HG03025 (cell line): ENCODE results near the gene DCHS2.
"Not testable (repeated sequence)": the region's sequence is repeated elsewhere in the genome, so short reads cannot be mapped to it uniquely, and the experiment has no call there.

Experiments
- ATAC-seq: cut with Tn5 transposase; IDR thresholded peaks from one replicate; pipeline ENCODE4 v1.9.1; 2021; ENCODE audit warnings: mild to moderate bottlenecking, moderate library complexity; ENCODE audit not compliant: unreplicated experiment, low FRiP score

DCHS2 gene

DNA sequence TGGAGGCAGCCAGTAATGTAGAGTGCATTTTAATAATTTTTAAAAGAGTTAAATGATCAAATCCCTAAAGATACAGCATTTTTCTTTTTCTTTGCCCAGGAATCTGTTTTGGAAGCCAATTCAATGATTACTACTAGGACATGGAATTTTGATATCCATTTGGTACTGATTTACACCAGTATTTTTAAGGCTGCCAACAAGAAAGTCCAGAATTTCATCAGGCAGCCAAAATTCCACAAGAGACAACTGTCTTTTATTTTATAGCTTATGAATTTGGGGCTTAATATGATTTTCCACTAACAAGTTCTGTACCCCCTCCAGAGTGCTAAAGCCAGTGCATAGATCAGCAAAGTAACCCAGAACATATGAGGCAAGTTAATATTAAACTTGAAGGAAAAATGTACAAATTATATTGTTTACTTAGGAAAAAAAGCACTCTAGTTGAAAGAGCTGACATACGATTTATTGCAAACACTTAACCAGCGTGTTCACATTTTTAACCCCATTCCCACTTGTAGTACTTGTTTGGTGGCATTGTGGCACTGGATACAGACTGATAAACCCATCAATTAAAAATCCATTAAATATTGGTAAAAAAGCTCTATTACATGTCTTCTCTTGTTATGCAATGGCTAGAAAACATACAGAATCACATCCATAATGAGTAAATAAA, 259.7 kb downstream of the DCHS2 start:
- ATAC-seq: no peak

DNA sequence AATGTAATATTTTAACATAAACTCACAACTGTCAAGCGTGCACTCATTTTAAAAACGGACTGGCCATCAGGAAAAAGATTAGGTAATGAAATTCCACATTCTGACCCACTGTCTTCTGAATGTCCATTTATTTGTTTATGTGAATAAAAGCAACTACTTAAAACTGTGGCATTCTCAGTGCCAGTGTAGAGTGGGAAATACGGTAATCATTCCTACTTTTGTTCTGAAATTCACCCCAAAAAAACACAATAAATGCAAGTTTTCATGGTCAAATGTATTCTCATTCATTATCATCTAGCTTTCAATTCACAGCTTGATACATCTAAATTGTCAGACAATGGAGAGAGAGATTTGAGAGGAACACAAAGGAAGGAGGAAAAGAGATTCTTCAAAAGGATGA, 260.9 kb downstream of the DCHS2 start:
- no peak for ATAC-seq

DNA sequence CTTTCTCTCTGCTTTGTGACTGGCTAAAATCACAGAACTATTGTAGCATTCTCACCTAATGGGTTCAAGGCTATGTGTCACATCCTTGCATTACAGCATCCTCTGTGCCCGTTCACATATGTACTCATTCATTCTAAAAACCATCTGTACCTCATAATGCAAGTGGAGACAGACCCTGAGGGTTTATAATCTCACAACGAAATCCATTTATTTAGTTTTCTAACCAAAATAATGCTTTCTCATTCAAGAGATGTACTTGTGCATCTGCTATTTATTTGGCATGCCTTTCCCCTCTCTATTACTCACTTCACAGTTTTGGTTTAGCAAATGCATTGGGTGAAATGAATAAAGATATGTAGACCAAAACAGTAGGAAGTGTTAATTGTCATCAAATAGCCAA, 261.5 kb downstream of the DCHS2 start:
- no peak for ATAC-seq

DNA sequence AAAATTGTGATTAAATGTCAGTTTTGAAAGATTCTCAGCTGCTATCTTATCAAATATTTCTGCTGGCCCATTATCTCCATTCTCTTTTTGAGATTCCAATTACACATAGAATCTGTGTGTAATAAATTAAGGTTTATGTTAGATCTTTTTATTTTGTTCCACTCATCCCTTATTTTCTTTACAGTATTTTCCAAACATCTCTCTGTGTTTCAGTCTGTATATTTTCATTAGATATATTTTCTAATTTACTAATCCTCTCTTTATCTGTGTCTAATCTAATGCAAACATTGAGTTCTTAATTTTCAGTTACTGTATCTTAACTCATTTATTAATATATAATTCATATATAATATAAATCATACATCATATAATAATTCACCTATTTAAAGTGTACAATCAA, 268.7 kb downstream of the DCHS2 start:
- no peak for ATAC-seq

DNA sequence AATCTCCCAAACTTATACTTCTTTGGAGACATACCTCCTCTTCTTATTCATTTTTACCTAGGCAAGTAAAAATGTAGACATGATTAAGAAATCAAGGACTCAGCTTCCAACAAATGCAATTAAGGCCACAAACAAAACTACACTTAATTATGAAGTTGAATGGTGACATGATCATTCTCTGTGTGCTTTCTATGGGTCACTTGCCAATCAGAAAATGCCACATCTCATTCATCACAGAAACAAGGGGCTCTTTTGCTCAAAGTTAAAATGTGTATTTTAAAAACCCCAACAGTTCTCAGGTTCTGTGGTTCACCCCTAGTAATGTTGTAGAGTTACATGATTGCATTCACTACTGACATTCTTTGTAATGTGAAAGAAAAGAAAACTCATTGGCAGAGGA, 273.5 kb downstream of the DCHS2 start:
- ATAC-seq: no peak

DNA sequence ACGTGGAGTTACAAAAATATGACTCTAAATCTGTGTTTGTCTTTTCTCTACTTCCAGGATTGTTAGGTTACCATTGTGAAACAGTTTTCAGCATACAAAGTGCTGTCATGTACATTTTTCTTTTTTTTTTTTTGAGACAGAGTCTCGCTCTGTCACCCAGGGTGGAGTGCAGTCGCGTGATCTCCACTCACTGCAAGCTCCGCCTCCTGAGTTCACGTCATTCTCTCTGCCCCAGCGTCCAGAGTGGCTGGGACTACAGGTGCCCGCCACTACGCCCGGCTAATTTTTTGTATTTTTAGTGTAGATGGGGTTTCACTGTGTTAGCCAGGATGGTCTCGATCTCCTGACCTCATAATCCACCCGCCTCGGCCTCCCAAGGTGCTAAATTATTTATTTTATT, 274.2 kb downstream of the DCHS2 start:
- not testable (repeated sequence) for ATAC-seq

GRCh38 chr4:154211506-154211905, 280.1 kb downstream of the DCHS2 start:
- ATAC-seq: no peak

GRCh38 chr4:154208424-154208823, 283.2 kb downstream of the DCHS2 start:
- no peak for ATAC-seq

GRCh38 chr4:154205471-154205870, 286.1 kb downstream of the DCHS2 start:
- ATAC-seq: no peak

DNA sequence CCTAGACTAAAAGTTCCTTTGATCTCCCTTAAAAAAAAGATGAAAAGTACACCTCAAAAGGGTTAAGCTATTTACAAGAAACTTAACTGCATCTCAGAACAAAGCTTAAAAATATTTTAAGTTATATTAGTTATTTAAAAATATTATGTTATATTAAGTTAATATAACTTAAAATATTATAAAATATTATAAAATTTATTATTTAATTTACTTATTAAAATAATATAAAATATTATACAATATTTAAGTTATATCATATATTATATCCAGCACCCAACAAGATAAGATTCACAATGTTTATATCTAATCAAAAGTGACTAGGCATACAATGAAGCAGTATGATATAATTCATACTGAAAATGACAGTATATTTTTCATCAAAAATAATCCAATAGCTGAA, 296.9 kb downstream of the DCHS2 start:
- ATAC-seq: no peak

GRCh38 chr4:154192585-154192984, 299.0 kb downstream of the DCHS2 start:
- ATAC-seq: no peak

GRCh38 chr4:154189346-154189745, 302.3 kb downstream of the DCHS2 start:
- ATAC-seq: no peak

DNA sequence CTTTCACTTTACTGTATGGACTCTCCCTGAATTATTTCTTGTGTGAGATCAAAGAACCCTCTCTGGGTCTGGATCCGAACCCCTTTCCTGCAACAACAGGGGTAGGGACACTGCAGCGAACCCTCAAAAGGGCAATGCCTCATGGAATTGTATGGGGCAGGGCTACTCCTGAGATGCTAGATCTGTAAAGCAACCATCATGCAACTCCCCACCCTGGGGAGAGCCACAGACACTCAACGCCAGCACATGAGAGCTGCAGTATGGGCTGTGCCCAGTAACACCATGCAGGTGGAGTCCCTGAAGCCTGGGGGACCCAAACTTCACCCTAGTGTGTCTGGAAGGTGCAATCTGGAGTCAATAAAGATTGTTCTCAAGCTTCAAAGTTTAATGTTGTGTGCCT, 304.7 kb downstream of the DCHS2 start:
- no peak for ATAC-seq

DNA sequence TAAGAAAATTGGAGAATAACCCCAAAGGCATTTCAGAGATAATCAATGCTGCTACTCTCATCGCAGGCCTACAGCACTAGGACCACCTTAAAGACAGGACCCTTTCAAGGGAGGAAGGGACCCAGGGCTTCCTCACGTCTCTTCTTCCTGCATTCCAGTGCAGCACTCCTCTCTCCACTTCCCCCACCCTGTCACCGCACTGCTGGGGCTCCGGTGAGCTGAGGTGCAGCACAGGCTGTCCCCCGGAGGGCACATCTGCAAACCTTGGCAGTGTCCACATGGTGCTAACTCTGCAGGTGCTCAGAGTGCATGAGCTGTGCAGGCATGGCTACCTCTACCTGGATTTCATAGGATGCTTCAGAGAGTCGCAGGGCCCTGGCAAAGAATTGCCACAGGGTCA, 305.6 kb downstream of the DCHS2 start:
- no peak for ATAC-seq

- ATAC-seq: no peak
Observed at GRCh38 chr4:154184238-154184637, 307.4 kb downstream of the DCHS2 start.

DNA sequence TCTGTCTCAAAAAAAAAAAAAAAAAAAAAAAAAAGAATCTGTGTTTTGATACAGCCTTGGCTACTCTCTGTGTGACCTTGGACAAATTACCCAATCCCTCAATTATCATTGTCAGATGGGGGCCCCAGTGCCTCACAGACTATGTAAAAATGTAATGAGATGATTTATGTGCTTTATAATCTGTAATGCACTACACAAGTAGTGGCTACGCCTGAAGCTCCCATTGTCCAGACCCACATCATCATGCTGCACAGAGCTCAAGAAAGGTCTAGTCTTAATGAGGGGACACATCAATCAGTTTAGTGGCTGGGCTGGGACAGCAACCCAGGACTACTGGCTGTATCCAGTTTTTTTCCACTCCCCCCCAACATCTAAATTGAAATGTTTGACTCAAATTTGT, 308.3 kb downstream of the DCHS2 start:
- no peak for ATAC-seq
